ENCODE data around the gene CPEB4.

The CPEB4 gene

GRCh38 chr5:173953528-173954090, 65.5 kb downstream of the CPEB4 start:
- DNase-seq = no peak

GRCh38 chr5:173954671-173955521, 66.7 kb downstream of the CPEB4 start:
- no peak for DNase-seq

- no peak for DNase-seq
Measured at GRCh38 chr5:173960986-173961385, 72.8 kb downstream of the CPEB4 start.

DNA sequence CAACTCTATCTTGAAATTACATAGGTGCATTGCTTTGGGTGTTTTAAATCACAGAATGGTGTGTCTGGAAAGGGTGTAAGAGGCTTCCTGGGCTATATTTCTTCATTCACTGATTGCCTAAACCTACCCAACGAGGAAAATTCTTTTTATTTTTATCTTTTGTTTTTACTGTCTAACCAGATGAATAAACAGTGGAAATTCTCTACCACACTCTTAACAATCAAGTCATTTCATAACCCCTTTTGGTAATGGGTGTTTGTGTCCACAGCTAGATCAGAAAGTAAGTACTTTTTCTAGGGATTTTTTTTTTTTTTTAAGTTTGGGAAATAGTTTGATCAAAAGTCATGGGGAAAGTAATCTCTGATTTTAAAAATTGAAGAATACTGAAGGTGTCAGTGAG, 73.3 kb downstream of the CPEB4 start:
- DNase-seq = no peak

DNA sequence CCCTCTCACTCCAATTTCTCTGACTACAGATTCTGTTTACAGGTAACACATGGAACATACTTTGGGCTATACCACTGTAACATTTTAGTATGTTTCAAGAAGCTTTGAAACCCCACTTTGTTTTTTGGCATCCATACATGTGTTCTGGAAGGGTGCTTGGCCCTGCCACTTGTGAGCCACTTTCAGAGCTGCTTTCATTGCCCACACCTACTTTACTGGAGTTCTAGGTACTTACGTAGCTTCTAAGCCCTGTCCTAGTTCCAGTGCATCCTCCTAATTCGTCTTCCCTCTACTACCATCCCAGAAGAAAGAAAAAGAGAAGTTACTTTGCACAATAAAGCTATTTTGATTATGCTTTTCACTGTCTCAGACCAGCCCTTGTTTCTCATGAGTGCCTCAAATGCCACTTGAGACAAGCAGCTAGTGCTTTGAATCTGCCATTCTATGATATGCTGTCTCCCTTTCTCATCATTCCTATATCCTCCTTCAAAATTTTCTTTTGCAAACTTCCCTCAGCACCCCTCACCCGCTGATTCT, 74.4 kb downstream of the CPEB4 start:
- DNase-seq = no peak

GRCh38 chr5:173963182-173963838, 75.2 kb downstream of the CPEB4 start:
- no peak for DNase-seq

- peak; percentile 40 for DNase-seq
Measured at GRCh38 chr5:173963867-173964441, 75.8 kb downstream of the CPEB4 start.

DNA sequence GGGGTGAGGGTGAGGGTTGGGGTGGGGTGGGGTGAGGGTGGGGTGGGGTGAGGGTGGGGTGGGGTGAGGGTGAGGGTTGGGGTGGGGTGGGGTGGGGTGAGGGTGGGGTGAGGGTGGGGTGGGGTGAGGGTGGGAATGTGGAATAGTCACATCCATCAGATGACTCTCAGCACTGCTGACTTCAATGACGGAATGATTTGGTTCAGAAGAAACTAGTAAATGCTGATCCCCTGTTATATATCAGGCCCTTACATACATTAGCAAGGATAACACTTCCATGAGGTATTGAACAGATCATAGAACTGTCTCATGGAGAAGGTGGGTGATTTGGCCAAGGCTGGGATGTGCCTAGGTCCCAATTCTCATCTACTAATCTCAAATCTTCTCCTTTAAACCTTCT, 76.4 kb downstream of the CPEB4 start:
- no peak for DNase-seq

- no peak for DNase-seq
Measured at GRCh38 chr5:173967241-173967640, 79.1 kb downstream of the CPEB4 start.

DNA sequence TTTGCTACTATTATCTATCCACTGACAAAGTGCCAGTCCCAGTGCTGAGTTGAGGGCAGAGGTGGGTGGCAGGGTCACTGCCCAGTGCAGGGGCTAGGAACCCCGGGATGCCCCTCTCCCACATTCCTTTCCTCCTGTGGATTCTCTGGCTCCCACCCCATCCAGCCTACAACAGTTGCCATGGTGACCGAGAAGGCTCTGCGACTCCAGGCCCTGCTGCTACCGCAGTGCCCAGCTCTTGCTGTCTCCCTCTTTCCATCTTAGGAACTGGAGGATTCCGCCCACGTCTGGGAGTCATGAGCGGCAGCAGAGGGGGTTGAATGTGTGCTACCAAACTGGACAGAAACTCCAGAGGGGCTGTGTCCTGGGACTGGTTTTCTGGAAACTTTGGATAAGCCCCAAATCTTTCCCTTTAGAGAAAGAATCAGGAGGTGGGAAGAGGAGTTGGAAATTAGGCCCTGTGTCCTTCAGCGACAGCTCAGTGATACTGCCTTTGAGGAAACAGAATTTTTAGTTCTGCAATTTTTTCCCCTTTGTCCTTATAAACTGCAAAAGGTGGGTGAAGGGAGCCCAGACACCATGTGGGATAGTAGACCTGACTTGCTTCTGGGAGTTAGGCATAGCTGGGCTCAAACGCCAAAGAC, 80.1 kb downstream of the CPEB4 start:
- DNase-seq = no peak

DNA sequence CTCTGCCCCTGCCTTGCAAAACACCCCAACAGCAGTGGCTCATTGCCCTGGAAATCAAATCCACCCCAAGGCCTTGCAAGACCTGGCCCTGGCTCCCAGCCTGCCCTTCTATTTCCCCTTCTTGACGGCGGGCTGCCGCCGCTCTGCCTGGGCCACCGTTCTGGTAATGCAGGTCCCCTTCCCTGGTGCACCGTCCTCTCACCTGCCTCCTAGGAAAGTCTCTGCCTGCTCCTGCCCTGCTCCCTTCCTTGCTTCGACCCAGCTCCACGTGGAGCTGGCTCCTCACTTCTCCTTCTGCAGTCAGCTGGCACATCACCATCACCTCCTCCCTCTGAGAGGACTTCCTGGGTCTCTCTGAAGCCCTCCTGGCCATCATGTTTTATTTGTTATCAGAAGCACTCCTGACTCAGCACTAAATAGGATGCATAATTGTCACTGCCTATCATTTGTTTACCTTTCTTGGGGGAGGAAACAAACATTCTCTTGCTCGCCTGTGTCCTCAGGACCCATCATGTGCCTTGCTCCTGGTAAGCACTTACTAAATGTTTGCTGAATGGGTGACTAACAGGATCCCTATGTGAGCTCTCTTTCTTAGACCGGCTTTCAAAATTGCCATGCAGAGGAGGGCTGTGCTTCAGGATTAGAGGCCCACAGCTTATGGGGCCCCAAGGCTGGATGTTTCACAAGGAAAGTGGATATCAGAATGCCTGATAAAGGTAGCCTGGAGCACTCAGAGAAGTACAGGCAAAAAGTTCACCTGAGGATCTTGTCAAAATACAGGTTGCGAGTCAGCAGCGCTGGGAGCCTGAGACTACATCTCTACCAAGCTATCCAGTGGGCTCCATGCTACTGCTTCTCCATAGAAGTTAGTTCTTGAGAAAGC, 81.3 kb downstream of the CPEB4 start:
- DNase-seq = no peak

- DNase-seq = no peak
Measured at GRCh38 chr5:173970878-173971650, 82.9 kb downstream of the CPEB4 start.

GRCh38 chr5:173971681-173972345, 83.7 kb downstream of the CPEB4 start:
- no peak for DNase-seq

GRCh38 chr5:173972607-173972924, 84.4 kb downstream of the CPEB4 start:
- no peak for DNase-seq

GRCh38 chr5:173972925-173973615, 84.9 kb downstream of the CPEB4 start:
- peak; percentile 59 for DNase-seq

DNA sequence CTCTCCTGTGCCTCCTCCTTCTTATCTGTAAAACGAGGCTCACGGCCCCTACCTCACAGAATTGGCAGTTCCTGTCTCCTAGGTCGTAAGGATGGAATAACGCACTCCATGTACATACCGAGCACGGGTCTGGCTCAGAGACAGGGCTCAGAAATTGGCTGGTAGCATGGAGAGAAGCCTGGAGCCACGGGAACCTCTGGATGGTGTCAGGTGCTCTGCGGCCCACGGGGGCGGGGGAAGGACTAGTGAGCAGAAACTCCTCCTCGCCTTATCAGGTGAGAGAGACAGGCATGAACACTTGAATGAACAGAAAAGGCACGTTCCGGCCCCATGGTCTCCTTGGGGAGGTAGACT, 85.4 kb downstream of the CPEB4 start:
- DNase-seq = no peak

DNA sequence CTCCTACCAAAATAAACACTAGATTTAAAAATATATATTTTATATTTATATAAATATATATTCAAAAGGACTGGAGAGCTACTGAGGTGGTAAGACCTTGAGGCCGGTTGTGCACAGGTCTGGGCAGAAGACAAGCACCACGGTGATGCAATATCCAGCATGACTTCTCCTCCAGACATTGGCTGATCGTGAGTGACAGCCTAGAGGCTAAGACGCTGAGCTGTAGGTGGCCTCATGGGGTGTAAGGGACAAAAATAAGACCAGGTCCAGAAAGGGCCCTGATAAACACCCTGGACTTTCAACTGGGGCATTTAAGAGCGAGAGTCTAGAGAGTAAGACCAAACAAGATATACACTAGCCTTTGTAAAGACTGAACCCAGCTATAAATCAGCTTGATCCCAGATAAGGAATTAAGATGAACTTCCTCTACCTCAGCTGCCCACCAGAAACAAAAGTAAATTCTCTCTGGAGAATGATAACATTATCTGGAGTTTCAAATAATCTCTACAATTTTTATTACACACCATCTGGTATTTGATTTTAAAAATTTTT, 86.6 kb downstream of the CPEB4 start:
- no peak for DNase-seq

DNA sequence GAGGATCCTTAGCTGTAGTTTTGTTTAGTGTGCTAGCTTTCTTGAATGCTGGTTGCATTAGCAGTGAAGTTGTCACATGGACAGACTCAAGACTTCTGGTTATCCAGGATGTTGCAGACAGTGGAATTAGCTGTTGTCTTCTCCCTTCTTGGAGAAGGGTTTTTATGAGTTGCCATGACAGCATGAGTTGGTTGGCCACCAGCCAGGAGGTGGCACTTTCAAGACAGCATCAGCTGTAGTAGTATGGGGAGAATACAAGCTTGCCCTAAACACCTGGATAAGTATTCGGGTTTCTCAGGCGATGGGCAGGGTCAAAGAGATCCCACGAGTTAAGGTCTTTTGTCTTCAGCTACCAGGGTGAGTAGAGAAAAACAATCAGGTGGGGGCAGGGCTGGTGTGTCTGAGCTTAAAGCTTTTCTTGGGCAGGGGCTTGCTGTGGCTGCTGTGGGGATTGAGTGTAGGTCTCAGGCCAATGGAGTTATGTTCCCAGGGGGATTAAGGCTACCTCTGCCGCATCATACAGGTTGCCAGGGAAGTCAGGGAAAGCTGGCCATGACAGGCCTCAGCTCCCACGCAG, 93.1 kb downstream of the CPEB4 start:
- no peak for DNase-seq

DNA sequence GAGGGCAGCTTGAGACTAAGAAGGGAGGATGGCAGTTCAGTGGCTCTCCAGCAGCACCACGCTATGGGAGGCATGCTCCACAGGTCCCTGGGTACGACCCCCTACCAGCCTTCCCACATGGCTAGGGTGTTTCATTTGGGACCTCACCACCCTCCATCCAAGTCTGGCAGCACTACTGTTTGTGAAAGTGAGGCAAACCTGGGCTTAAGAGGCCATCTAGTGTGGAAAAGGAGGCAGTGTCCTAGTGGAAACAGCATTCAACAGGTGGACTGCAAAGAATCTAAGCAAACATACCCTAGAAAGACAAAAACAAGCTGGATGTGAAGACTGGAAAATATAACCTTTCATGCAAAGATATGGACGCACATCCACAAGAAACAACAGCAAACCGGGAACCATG, 96.1 kb downstream of the CPEB4 start:
- DNase-seq = no peak
